Measurements from ENCODE around the gene KCTD7. TPM values are rescaled to one million over a fixed set of nuclear protein-coding genes. Genes with fewer than 3 reads are reported as not detected.
A peak's percentile ranks its signal among the peaks of the same experiment; 100 is the strongest.
"Not testable (repeated sequence)": the region's sequence is repeated elsewhere in the genome, so short reads cannot be mapped to it uniquely, and the experiment has no call there.

Gene KCTD7
- total RNA-seq, 1 experiment from 2014 or later, result 11.6 TPM

DNA sequence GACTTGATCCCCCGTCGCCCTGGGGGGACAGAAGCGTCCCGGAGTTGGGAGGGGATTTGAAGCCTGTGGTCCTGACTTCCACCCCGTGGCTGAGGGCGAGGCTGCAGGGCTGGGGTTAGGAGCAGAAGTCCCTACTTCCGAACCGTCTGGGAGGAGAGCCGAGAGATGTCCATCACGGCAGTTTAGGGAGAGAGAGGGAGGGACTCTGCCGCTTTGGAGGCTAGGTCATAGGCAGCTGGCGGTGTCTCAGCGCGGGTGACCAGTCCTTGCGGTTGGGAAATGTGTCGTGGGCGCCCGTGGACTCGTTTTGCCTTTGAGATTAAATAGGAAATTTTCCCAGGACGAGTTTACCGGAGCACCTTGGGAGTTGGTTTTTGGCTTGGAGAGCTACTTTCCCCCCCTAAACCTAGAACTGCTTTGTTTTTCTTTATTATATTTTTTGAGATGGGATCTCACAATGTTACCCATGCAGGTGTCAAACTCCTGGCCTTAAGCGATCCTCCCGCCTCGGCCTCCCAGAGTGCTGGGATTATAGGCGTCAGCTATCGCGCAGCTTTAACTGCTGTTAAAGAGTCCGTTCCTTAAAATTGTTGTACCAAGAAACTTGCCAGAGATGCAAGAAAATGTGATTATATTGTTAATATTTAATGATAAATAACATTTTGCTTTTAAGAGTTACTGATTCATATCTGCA lies 26.6 kb downstream of the KCTD7 start:
- H3K27me3 ChIP-seq (ENCODE audit: control insufficient read depth, insufficient read depth, low read length); H3K36me3 ChIP-seq (replicated peaks; ENCODE audit: control insufficient read depth, insufficient read depth, low read length): not testable (repeated sequence)
- peak; percentile 50 for DNase-seq

DNA sequence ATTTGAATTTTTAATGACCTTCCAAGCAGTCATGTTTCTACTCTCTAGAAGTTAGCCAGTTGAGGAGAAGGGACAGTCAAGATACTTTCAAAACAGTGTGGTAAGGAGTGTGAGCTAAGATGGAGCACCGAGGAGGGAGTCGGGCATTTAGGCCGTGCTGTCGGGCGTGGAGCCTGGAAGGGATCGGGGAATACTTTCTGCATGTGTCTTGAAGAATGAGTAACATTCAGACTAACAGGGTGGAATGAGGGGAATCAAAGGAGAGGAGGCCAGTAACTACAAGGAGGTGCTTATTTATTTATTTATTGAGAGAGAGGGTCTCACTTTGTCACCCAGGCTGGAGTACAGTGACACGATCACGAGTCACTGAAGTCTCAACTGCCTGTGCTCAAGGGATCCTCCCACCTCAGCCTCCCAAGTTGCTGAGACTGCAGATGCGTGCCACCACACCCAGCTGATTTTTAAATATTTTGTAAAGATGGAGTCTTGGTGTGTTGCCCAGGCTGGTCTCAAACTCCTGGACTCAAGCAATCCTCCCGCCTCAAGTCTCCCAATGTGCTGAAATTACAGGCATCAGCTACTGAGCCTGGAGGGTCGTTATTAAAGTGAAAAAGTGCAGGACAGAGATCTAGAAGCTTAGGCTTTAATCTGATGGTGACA lies 27.3 kb downstream of the KCTD7 start:
- not testable (repeated sequence) for H3K4me3 ChIP-seq (ENCODE audit: insufficient read depth, low read depth, low read length); DNase-seq; H3K36me3 ChIP-seq (replicated peaks; ENCODE audit: control insufficient read depth, insufficient read depth, low read length); H3K27me3 ChIP-seq (ENCODE audit: control insufficient read depth, insufficient read depth, low read length)

More for the DNA sequence above, 26.6 kb downstream of the KCTD7 start:
- peak overlapping the region; percentile 84 for H3K4me3 ChIP-seq (ENCODE audit: insufficient read depth, low read depth, low read length)

DNA sequence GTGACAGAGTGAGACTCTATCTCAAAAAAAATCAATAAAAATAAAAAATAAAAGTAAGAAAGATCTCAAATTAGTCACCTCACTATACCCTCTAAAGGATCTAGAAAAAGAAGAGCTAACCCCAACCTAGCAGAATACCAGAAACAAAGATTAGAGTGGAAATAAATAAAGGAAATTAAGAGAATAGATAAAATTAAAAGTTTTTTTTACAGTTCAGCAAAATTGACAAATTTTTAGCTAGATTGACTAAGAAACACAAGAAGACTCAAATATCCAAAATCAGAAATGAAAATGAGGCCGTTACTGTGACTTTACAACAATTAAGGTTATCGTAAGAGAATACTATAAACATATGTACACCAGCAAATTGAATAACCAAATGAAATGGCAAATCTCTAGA lies 29.1 kb downstream of the KCTD7 start:
- Histone ChIP-seq H3K4me3 (ENCODE audit: insufficient read depth, low read depth, low read length) (no peak overlapping the region), H3K27me3 (ENCODE audit: control insufficient read depth, insufficient read depth, low read length) (no peaks in the 10 kb centered on the region), H3K36me3 (replicated peaks; ENCODE audit: control insufficient read depth, insufficient read depth, low read length) (no peaks in the 10 kb centered on the region; the same call in 1 of the 2 replicates)
- DNase-seq, result no peak

DNA sequence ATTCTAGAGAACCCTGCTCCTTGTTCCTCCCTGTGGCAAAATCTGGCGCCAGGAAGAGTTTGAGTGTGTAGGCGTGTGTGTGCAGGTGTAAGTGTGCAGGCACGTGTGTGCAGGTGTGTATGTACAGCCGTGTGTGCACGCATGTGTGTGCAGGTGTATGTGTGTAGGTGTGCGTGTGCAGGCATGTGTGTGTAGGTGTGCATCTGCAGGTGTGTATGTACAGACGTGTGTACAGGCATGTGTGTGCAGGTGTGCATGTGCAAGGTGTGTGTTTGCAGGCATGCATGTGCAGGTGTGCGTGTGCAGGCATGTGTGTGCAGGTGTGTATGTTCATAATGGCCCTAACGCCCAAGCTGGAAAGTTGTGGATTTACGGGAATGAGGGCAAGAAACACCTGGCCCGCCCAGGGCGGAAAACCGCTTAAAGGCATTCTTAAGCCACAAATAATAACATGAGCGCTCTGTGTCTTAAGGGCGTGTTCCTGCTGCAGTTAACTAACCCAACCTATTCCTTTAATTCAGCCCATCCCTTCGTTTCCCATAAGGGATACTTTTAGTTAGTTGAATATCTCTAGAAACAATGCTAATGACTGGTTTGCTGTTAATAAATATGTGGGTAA lies 34.1 kb downstream of the KCTD7 start:
- DNase-seq, result no peak
- Histone ChIP-seq H3K27me3 (ENCODE audit: control insufficient read depth, insufficient read depth, low read length) (no peaks in the 10 kb centered on the region), H3K4me3 (ENCODE audit: insufficient read depth, low read depth, low read length) (no peak overlapping the region), H3K36me3 (replicated peaks; ENCODE audit: control insufficient read depth, insufficient read depth, low read length) (no peaks in the 10 kb centered on the region; the same call in 1 of the 2 replicates)

DNA sequence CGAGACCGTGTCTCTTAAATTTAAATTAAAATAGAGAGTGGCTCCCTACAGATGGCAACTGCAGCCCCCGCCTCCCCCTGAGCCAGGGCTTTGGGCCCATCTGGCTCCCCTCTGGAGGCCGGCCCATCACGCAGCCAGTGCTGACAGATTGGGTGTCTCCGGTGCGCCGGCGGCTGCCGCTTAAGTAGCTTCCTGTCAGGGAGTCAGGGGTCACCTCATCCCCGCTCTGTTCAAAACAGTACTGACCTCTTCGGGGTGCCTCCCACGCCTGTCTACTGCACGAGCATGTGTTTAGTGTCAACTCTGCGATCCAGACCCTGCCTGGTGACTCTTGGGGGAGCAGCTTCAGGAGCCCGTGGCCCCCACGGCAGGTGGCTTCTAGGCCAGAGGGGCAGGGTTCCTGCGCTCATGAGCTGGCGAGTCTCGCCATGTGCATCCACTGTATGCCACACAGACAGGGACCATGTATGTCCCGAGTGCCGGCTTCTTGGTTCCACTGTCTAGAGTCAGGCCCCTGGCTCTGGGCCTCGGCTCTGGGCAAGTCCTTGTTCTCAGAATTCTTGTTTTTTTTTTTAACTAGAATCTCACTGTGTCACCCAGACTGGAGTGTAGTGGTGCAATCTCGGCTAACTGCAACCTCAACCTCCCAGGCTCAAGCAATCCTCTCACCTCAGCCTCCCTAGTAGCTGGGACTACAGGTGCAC lies 36.1 kb downstream of the KCTD7 start:
- H3K36me3 ChIP-seq (replicated peaks; ENCODE audit: control insufficient read depth, insufficient read depth, low read length), result no peaks in the 10 kb centered on the region; the same call in 1 of the 2 replicates
- no peak overlapping the region for H3K4me3 ChIP-seq (ENCODE audit: insufficient read depth, low read depth, low read length)
- DNase-seq, result peak; percentile 47
- no peaks in the 10 kb centered on the region for H3K27me3 ChIP-seq (ENCODE audit: control insufficient read depth, insufficient read depth, low read length)

- DNase-seq, result peak; percentile 46
- Histone ChIP-seq H3K4me3 (ENCODE audit: insufficient read depth, low read depth, low read length) (no peak overlapping the region), H3K36me3 (replicated peaks; ENCODE audit: control insufficient read depth, insufficient read depth, low read length) (no peaks in the 10 kb centered on the region; the same call in 1 of the 2 replicates), H3K27me3 (ENCODE audit: control insufficient read depth, insufficient read depth, low read length) (no peaks in the 10 kb centered on the region)
Observed at GRCh38 chr7:66666313-66666952, 37.8 kb downstream of the KCTD7 start.

- H3K27me3 ChIP-seq (ENCODE audit: control insufficient read depth, insufficient read depth, low read length), result no peaks in the 10 kb centered on the region
- peak; percentile 49 for DNase-seq
- H3K4me3 ChIP-seq (ENCODE audit: insufficient read depth, low read depth, low read length), result no peak overlapping the region
- H3K36me3 ChIP-seq (replicated peaks; ENCODE audit: control insufficient read depth, insufficient read depth, low read length), result no peaks in the 10 kb centered on the region; the same call in 1 of the 2 replicates
Observed at GRCh38 chr7:66667023-66667728, 38.5 kb downstream of the KCTD7 start.

DNA sequence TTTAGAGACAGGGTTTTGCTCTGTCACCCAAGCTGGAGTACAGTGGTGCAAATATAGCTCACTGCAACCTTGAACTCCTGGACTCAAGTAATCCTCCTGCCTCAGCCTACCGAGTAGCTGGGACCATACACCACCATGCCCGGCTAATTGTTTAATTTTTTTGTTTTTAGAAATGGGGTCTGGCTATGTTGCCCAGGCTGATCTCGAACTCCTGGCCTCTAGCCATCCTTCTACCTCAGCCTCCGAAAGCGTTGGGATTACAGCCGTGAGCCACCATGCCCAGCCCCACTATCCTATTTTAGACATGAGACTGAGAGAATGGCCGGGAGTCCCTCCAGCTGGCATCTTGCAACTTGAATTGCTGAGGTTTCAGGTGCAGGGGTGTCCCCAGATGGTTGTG lies 39.4 kb downstream of the KCTD7 start:
- no peaks in the 10 kb centered on the region for H3K27me3 ChIP-seq (ENCODE audit: control insufficient read depth, insufficient read depth, low read length)
- DNase-seq, result no peak
- H3K4me3 ChIP-seq (ENCODE audit: insufficient read depth, low read depth, low read length), result no peak overlapping the region
- H3K36me3 ChIP-seq (replicated peaks; ENCODE audit: control insufficient read depth, insufficient read depth, low read length), result no peaks in the 10 kb centered on the region; the same call in 1 of the 2 replicates

DNA sequence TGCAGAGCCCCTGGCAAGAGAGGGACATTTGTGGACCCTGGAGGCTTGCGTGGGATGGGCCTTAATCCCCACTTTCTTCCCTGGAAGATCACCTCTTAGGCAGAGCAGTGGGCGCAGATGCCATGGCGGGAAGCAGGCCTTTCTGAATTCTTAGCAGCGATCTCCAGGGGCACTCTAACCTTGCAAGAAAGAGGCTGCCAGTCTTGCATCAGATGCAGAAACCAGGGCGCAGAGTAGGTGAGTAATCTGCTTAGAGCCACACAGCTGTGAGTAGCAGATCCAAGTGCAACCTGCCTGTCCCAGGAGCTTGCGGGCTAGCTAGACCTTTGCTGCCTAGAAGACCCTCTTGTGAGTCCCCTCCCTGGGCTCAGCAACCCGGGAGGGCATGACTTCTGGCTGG lies 40.0 kb downstream of the KCTD7 start:
- Histone ChIP-seq H3K36me3 (replicated peaks; ENCODE audit: control insufficient read depth, insufficient read depth, low read length) (no peaks in the 10 kb centered on the region; the same call in 1 of the 2 replicates), H3K27me3 (ENCODE audit: control insufficient read depth, insufficient read depth, low read length) (no peaks in the 10 kb centered on the region), H3K4me3 (ENCODE audit: insufficient read depth, low read depth, low read length) (no peak overlapping the region)
- peak; percentile 22 for DNase-seq

- H3K27me3 ChIP-seq (ENCODE audit: control insufficient read depth, insufficient read depth, low read length), result no peaks in the 10 kb centered on the region
- H3K4me3 ChIP-seq (ENCODE audit: insufficient read depth, low read depth, low read length), result no peak overlapping the region
- H3K36me3 ChIP-seq (replicated peaks; ENCODE audit: control insufficient read depth, insufficient read depth, low read length), result no peaks in the 10 kb centered on the region; the same call in 1 of the 2 replicates
- peak; percentile 21 for DNase-seq
Observed at GRCh38 chr7:66669088-66669487, 40.4 kb downstream of the KCTD7 start.

DNA sequence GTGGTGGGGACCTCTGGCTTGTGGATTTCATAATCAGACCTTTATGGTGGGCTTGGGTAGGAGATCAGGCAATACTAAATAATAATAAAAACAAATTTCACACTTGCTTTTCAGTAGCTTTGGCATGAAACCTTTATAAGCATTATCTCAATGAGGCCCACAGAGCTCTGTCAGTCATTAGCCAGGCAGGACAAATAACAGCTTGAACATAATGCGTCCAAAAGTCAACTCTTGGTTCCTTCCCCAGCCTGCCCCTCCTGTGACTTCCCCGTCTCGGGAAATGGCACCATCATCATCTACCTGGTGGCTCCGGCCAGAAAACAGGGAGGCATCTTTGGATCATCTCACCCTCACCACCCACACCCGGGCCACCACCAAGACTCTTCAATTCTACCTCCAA lies 40.8 kb downstream of the KCTD7 start:
- H3K36me3 ChIP-seq (replicated peaks; ENCODE audit: control insufficient read depth, insufficient read depth, low read length), result no peaks in the 10 kb centered on the region; the same call in 1 of the 2 replicates
- no peak for DNase-seq
- no peak overlapping the region for H3K4me3 ChIP-seq (ENCODE audit: insufficient read depth, low read depth, low read length)
- H3K27me3 ChIP-seq (ENCODE audit: control insufficient read depth, insufficient read depth, low read length), result no peaks in the 10 kb centered on the region

DNA sequence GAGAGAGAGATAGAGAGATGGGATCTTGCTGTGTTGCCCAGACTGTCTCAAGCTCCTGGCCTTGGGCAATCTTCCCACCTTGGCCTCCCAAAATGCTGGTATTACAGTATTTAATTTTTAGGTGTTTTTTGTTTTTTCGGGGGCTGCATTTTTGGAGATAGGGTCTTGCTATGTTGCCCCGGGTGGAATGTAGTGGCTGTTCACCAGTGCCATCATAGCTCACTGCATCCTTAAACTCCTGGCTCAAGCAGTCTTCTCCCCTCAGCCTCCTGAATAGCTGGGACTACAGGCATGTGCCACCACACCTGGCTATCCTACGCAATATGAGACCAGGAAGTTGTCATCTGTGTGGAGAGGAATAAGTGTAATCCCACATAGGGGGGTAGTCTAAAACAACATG lies 42.4 kb downstream of the KCTD7 start:
- no peak for DNase-seq
- H3K36me3 ChIP-seq (replicated peaks; ENCODE audit: control insufficient read depth, insufficient read depth, low read length), result no peaks in the 10 kb centered on the region; the same call in 1 of the 2 replicates
- H3K27me3 ChIP-seq (ENCODE audit: control insufficient read depth, insufficient read depth, low read length), result no peaks in the 10 kb centered on the region
- H3K4me3 ChIP-seq (ENCODE audit: insufficient read depth, low read depth, low read length), result no peak overlapping the region

GRCh38 chr7:66671486-66671885 lies 42.8 kb downstream of the KCTD7 start:
- H3K4me3 ChIP-seq (ENCODE audit: insufficient read depth, low read depth, low read length); H3K27me3 ChIP-seq (ENCODE audit: control insufficient read depth, insufficient read depth, low read length); DNase-seq; H3K36me3 ChIP-seq (replicated peaks; ENCODE audit: control insufficient read depth, insufficient read depth, low read length): not testable (repeated sequence)
